GM12864 (cell line): Measurements from ENCODE around the gene HRC.

Source experiments
- DNase-seq: peaks from one replicate; pipeline ENCODE4 v3.0.0-alpha.2; 2011; ENCODE audit warnings: low read depth
- H3K4me3 ChIP-seq: 2 replicates; pipeline ENCODE4 v1.5.1; 2011; ENCODE audit warnings: mild to moderate bottlenecking, low read depth, low read length, control low read depth
- TF ChIP-seq, protein P1 (sequence below): IDR thresholded peaks from 2 replicates; pipeline ENCODE4 v1.5.1; 2011; ENCODE audit warnings: low read depth, mild to moderate bottlenecking, moderate library complexity, low read length, control low read depth, inconsistent platforms; ENCODE audit errors: missing control alignments

Gene HRC

DNA sequence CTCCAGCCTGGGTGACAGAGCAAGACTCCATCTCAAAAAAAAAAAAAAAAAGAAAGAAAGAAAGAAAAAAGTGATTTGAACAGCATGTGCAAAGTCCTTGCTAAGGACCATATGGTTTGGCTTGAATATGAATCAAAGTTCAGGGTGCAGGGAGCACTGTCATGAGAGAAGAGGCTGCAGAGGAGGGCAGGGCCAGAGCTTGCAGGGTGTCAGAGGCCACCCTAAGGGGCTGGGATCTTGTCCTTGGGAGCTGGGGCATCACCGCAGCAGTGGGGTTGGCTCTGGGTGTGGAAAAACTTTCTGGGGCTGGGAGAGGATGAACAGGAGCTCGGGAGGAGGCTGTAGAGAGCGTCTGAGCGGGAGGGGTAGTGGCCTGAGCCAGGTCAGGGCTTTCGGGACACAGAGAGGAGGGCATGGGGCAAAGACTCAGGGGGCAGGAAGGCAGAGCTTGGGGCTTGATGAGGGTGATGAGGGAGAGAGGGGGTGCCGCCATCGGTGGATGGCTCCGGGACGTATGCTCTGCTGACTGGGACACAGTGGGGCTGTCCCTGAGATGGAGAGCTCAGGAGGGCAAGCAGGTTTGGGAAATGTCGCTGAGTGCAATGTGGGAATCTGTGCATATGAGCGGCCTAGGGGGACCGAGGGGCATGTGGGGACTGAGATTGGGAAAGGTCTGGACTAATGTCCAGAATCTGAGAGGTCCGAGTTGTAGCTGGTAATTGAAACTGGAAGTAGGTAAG, 5.4 kb upstream of the HRC start:
- no peak for DNase-seq
- TF ChIP-seq, protein P1, sequence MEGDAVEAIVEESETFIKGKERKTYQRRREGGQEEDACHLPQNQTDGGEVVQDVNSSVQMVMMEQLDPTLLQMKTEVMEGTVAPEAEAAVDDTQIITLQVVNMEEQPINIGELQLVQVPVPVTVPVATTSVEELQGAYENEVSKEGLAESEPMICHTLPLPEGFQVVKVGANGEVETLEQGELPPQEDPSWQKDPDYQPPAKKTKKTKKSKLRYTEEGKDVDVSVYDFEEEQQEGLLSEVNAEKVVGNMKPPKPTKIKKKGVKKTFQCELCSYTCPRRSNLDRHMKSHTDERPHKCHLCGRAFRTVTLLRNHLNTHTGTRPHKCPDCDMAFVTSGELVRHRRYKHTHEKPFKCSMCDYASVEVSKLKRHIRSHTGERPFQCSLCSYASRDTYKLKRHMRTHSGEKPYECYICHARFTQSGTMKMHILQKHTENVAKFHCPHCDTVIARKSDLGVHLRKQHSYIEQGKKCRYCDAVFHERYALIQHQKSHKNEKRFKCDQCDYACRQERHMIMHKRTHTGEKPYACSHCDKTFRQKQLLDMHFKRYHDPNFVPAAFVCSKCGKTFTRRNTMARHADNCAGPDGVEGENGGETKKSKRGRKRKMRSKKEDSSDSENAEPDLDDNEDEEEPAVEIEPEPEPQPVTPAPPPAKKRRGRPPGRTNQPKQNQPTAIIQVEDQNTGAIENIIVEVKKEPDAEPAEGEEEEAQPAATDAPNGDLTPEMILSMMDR: no peak
- H3K4me3 ChIP-seq: no peak overlapping the region

DNA sequence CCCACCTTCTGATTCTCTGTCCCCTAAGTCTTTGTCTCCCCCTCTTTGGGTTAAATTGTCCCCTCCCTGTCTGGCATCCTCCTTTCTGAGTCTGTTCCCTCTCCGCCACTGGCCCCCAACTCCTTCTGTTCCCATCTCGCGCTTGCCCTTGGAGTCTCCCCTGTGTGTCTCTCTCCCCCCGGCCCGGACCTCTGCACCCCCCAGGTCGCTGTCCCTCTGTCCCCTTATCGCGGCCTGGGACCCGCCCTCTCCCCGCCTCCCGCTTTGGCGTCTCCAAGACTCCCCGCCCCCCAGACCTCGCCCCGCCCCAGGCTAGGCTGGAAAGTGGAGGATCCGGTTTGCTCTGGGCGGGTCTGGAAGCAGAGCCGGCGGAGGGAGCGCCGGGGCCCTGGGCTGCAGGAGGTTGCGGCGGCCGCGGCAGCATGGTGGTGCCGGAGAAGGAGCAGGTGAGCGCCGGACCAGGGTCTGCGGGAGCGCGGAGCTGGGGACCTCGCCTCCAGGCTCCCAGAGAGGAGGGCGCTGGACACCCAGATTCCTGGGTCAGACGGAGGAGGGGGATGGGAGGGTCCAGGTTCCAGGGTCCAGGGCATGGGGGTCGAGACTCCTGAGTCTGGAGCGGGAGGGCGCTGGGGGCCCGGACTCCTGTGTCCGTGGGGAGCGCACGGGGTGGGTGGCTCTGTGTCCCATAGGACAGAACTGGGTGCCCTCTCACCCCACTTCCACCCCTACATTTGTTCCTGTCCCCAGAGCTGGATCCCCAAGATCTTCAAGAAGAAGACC, 2.4 kb upstream of the HRC start, which contains the start of gene TRPM4:
TRPM4 (plus strand) TSS at position 348 of the 780 bp plus-strand sequence; CDS start at position 423, 75 bp downstream.
- no peak for DNase-seq
- no peak within 1 kb of the TSS for H3K4me3 ChIP-seq
- TF ChIP-seq, protein P1: no peak

GRCh38 chr19:49155820-49156346, 687 bp upstream of the HRC start:
- TF ChIP-seq, protein P1: no peak
- no peak for DNase-seq
- H3K4me3 ChIP-seq: no peak overlapping the region

- H3K4me3 ChIP-seq: no peak overlapping the region
- TF ChIP-seq, protein P1: no peak
- no peak for DNase-seq
These were observed 917 bp downstream of the HRC start for GRCh38 chr19:49154279-49154678.

DNA sequence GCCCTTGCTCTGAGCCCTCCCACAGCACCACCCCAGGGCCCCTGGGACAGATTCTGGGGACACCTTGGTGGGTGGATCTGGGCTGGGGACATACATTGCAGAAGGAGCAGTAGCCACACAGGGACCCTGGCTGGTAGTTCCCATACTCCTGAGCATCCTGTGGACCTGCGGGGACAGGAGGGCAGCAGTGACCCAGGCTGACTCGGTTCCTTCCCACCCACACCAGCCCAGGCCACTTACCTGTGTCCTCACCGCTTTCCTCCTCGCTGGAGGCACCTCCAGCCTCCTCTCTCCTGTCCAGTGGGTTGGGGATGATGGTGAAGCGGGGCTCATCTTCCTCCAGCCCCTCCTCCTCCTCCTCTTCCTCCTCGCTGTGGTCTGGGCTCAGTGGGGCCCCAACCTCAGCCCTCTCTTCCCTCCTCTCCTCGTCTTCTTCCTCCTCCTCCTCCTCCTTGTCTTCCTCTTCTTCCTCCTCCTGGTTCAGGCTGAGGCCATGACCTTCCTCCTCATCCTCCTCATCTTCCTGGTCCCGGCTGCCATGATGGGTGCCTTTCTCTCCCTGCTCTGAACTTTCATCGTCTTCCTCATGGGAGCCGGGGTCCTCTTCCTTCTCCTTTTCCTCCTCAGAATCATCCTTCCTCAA, 1.9 kb downstream of the HRC start:
- no peak for DNase-seq
- TF ChIP-seq, protein P1: no peak
- H3K4me3 ChIP-seq: no peak overlapping the region

GRCh38 chr19:49152119-49152550, 3.1 kb downstream of the HRC start:
- H3K4me3 ChIP-seq: no peak overlapping the region
- DNase-seq: no peak
- TF ChIP-seq, protein P1: no peak
